GM12864 (cell line): ENCODE measurements around the gene CDC42BPG.

Source experiments
- DNase-seq: peaks from one replicate; pipeline ENCODE4 v3.0.0-alpha.2; 2011; ENCODE audit warnings: low read depth
- H3K4me3 ChIP-seq: 2 replicates; pipeline ENCODE4 v1.5.1; 2011; ENCODE audit warnings: mild to moderate bottlenecking, low read depth, low read length, control low read depth
- TF ChIP-seq, protein P1 (sequence below): IDR thresholded peaks from 2 replicates; pipeline ENCODE4 v1.5.1; 2011; ENCODE audit warnings: low read depth, mild to moderate bottlenecking, moderate library complexity, low read length, control low read depth, inconsistent platforms; ENCODE audit errors: missing control alignments

The CDC42BPG gene

DNA sequence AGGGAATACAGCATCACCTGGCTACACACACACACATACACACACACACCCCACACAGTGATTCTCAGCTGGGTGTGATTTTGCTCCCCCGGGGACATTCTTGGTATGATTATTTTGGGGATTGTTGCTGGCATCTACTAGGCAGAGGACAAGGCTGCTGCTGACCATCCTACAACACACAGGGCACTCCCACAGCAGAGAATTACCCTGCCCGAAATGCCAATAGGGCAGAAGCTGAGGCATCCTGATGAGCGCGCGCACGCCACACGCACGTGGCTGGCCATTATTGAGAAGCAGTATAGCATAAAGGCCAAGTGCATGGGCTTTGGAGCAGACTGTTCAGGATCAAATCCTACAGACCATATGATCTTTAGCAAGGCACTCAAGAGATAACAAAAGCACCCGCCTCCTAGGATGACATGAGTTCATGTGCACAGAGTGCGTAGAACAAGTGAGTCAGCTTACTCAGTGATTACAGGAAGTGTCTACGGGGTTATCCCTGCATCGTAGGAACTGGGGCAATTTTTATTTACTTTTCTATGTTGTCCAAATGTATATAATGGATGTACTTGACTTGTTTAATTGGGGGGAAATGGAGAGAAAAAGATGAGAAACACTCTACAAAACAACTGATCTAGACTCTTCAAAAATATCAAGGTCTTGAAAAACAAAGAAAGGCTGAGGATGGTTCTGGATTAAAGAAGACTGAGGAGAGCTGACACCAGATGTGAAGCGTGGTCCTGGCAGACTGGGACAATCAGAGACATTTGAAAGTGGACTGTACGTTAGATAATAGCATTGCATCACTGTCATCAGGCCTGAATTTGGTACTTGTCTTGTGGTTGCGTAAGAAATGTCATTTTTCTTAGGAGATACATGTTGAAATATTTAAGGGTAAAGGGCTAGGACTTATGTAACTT lies 41.2 kb upstream of the CDC42BPG start:
- H3K4me3 ChIP-seq: no peak overlapping the region
- TF ChIP-seq, protein P1, sequence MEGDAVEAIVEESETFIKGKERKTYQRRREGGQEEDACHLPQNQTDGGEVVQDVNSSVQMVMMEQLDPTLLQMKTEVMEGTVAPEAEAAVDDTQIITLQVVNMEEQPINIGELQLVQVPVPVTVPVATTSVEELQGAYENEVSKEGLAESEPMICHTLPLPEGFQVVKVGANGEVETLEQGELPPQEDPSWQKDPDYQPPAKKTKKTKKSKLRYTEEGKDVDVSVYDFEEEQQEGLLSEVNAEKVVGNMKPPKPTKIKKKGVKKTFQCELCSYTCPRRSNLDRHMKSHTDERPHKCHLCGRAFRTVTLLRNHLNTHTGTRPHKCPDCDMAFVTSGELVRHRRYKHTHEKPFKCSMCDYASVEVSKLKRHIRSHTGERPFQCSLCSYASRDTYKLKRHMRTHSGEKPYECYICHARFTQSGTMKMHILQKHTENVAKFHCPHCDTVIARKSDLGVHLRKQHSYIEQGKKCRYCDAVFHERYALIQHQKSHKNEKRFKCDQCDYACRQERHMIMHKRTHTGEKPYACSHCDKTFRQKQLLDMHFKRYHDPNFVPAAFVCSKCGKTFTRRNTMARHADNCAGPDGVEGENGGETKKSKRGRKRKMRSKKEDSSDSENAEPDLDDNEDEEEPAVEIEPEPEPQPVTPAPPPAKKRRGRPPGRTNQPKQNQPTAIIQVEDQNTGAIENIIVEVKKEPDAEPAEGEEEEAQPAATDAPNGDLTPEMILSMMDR: no peak
- DNase-seq: no peak

DNA sequence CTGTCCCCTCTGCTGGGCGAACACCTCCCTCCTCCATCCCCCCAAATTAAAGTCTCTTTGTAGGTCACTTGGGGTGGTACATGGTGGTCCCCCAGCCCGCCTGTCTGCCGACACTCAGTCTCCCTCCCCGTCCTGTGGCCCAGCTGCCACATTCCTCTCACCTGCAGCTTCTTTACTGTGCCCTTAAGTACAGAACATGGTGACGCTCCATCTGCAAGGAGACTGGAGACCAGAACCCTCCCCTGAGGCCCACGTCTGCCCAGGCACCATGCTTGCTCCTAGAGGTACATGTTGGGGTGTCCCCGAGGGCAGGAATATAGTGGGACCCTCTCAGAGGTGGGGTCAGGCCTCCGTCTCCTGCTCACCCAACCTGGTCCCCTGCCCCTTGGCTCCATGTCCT lies 39.6 kb upstream of the CDC42BPG start:
- TF ChIP-seq, protein P1: no peak

GRCh38 chr11:64883575-64883974 lies 39.1 kb upstream of the CDC42BPG start:
- no peak overlapping the region for H3K4me3 ChIP-seq
- no peak for DNase-seq

More for the DNA sequence above, 39.6 kb upstream of the CDC42BPG start:
- H3K4me3 ChIP-seq: no peak overlapping the region
- DNase-seq: no peak

DNA sequence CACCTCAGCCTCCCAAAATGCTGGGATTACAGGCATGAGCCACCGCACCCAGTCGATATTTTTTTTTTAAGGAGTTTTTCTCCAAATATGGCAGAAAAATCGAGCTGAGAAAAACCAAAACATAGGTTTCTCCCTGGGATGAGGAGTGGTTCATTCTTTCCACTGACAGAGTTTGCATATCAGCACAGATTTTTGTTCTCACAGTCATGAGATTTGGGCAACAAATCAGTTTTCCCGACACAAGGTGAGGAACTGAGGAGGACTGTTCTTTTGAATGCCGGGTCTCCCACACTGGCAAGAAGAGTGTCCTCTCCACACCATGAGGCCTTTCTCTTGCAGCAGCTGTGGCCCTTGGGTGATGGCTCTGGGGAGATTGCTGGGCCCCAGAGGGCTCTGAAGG lies 37.8 kb upstream of the CDC42BPG start:
- H3K4me3 ChIP-seq: no peak overlapping the region
- TF ChIP-seq, protein P1: no peak
- DNase-seq: no peak

More at GRCh38 chr11:64883575-64883974, 39.1 kb upstream of the CDC42BPG start:
- TF ChIP-seq, protein P1: no peak

DNA sequence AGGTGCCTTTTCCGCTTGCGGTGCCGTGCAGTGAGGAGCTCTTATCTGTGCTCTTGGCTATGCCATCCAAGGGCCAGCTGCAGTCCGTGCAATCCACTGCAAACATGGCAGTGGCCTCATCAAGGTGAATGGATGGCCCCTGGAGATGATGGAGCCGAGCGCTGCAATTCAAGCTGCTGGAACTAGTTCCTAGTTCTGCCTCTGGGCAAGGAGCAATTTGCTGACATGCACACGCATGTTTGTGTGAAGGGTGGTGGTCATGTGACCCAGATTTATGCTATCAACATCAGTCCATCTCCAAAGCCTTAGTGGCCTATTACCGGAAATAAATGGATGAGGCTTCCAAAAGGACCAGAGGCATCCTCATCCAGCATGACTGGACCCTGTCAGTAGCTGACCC lies 37.0 kb upstream of the CDC42BPG start:
- TF ChIP-seq, protein P1: no peak
- H3K4me3 ChIP-seq: no peak overlapping the region
- no peak for DNase-seq

DNA sequence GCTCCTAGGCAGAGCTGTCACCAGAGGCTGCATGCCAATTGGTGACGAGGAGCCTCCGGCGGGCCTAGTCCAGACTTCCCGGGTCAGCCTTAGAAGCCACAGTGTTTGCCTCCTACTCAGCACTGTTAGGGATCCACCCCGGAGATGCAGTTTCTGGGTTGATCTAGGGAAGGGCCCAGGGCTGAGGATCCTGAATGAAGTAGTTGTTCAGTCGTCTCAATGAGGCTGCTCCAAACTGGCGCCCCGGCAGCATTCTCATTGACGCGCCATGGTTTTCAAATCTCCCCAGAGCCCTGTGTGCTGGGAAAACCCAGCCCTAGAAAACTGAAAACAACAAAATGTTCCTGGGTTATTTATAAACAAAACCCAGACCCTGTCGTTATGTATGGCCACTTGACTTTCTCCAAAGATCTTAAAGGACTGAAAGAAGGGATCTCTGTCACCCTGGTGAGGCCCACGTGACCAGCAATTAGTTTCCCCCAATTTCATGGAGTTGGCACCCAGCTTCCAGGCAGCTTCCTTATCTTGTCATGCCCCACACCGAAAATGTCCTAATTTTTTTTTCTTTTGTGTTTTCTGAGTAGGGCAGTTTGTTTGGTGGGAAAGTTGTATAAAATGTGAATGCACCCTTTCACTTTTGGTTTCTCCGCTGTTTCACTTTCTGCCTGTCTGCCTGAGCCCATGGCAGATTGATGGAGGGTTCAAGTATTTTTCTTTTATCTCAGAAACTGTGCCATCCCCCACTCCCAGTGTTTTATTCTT lies 36.0 kb upstream of the CDC42BPG start:
- no peak for DNase-seq

More for the DNA sequence above, 36.0 kb upstream of the CDC42BPG start:
- H3K4me3 ChIP-seq: peak overlapping the region; percentile 33
- TF ChIP-seq, protein P1: no peak
